Right lung (tissue), 5 donors: ENCODE results near the gene HADHB. TPM values are rescaled to one million over a fixed set of nuclear protein-coding genes. Genes with fewer than 3 reads are reported as not detected.
A peak's percentile ranks its signal among the peaks of the same experiment; 100 is the strongest.
"Not testable (repeated sequence)": the region's sequence is repeated elsewhere in the genome, so short reads cannot be mapped to it uniquely, and the experiment has no call there.

Source experiments
- DNase-seq, 2 donors: peaks; one replicate each; pipeline ENCODE4 v3.0.0-alpha.2; 2013
- polyA plus RNA-seq, 5 donors: library from polyadenylated mRNA; unstranded; fragments of 120-200 nt; gene quantifications; one replicate each; pipeline versions ENCODE4 v1.2.1 to v1.2.3, GENCODE V29; 2013; ENCODE audit warnings: inconsistent platforms in 1 of 5, low replicate concordance in 1 of 5; ENCODE audit not compliant: insufficient read length in 5 of 5, insufficient read depth in 1 of 5

HADHB gene
- polyA plus RNA-seq, 5 donors = 120 to 155 (median 136) TPM

DNA sequence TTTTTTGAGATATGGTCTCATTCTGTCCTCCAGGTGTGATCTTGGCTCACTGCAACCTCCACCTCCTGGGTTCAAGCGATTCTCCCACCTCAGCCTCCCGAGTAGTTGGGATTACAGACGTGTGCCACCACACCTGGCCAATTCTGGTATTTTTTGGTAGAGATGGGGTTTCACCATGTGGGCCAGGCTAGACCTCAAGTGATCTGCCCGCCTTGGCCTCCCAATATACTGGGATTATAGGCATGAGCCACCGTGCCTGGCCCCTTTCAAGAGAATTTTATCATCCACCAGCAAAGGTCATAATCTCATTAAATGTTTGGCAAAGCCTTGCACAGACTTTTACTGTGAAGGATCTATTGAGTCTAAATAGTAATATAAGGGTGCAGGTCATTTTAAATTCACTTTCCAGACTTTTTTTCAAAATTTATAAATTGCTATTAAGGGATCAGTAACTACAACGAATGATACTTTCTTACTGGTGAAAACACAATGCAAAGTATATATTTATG, 2.8 kb upstream of the HADHB start:
- DNase-seq = no peak

GRCh38 chr2:26243470-26244308, 1.1 kb upstream of the HADHB start:
- peak; percentile 33 to 49 for DNase-seq

DNA sequence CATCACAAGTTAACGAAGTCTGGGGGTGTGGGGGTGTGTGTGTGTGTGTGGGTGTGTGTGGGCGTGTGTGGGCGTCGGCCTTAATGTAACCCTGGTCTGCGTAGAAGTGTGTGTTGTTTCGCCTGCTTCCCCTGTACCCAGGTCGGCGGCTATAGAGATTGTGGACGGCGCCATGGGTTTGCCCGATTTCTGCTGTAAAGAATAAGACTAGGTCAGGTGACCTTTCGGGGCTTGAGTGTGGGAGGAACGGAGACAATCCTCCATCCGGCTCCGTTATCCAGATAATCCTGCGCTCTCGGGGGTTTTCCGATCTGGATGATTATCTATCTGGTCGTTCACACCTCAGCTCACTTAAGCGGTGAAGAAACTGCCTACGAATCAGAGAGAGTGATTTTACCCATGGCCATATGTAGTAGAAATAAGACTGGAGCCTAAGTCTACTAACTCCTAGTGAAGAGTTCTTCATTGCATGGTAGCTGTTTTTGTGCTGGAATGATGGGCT, 543 bp downstream of the HADHB start:
- DNase-seq = no peak

GRCh38 chr2:26245810-26246209, 1.1 kb downstream of the HADHB start:
- DNase-seq = no peak

DNA sequence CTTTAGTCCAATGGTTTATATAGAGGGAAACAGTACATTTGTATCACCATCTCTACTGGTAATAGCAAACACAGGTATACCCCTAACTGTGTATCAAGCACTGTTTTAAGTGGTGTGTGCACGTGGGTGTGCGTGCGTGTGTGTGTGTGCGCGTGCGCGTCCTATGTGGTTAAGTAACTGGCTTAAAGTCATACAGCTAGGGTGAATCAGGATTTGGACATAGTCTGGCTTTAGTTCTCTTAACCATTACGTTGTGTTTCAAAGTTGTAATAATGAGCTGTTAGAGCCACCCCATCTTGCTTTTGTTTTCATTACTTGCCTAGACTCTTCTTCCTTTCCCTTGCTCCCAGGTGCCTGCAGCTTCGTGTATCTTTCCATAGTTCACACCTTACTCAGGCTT, 2.1 kb downstream of the HADHB start:
- DNase-seq = no peak

DNA sequence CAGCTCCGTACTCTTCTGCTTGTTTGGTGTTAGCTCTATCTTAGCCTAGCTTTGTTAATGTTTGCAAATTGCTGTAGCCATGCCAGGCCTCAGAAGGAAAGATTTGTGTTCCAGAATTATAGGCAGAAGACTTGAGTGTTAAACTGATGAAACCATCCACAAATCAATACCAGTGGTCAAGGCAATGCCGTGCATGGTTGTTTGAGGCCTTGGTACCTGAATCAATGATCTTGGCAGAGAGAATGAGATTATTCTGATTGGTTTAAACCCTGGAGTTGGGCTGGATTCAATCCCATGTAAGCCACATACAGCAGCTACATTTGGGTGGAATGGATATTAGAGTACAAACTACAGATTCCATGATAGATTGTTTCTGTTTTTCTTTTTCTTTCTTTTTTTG, 4.9 kb downstream of the HADHB start:
- DNase-seq = no peak

GRCh38 chr2:26251893-26252292, 7.2 kb downstream of the HADHB start:
- DNase-seq = no peak

DNA sequence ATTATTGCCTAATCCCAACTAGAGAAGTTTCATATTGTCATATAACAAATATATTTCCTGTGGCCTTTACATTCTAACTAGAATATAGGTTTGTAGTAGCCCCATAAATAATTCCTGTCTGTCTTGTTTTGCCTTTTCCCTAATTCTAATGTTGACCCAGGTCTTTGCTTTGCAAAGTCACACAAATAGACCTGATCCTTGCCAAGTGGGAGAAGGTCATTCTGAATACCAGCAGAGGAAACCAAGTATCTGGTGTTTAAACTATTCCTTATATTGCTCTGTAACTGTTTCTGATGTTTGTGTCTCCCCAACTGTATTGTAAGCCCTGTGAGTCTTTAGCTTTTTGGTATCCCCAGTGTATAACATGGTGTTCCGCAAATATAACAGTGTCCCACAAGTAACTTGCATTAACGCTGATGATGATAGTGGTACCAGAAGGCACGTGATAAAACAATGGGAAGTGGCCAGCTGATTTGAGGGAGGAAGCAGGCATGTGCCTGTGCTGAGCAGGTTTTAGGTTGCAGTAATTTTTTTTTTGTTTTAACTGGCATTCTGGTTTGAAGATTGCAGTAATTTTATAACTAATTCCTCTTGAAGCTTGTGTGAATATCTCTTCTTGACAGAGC, 11.1 kb downstream of the HADHB start:
- no peak for DNase-seq

GRCh38 chr2:26258836-26259235, 14.1 kb downstream of the HADHB start:
- not testable (repeated sequence) for DNase-seq

DNA sequence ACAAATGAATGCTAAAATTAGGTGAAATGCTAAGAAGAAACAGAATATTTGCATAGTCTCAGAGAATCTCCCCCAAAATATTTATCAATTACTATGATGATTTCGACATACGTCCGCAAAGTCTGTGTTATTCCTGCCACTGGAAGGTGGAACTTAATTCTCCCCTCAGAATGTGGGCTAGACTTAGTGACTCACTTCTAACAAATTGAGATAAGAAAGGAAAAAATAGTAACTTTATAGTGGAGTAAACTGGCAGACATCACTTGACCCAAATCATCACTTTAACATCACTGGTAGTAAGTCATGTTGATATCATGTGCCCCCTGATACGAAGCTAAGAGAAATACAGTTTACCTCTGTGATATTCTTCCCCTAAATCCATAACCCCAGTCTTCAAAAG, 23.5 kb downstream of the HADHB start:
- DNase-seq = no peak

DNA sequence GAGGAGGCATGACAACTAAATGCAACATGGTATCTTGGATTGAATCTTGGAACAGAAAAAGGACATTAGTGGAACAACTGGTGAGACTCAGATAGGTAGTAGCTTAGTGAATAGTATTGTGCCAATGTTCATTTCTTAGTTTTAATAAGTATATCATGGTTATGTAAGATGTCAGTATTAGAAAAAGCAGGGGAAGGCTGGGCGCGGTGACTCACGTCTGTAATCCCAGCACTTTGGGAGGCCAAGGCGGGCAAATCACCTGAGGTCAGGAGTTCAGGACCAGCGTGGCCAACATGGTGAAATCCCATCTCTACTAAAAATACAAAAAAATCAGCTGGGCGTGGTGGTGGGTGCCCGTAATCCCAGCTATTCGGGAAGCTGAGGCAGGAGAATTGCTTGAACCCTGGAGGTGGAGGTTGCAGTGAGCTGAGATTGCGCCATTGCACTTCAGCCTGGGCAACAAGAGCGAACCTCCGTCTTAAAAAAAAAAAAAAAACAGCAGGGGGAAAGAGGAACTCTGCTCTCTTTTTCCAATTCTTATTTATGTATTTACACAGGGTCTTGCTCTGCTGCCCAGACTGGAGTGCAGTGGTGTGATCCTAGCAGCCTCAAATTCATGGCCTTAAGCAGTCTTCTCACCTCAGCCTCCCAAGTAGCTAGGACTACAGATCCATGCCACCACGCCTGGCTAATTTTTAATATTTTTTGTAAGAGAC, 24.1 kb downstream of the HADHB start:
- not testable (repeated sequence) for DNase-seq

GRCh38 chr2:26269571-26270158, 24.9 kb downstream of the HADHB start:
- no peak for DNase-seq

- no peak for DNase-seq
These were observed 25.6 kb downstream of the HADHB start for GRCh38 chr2:26270373-26270772.

GRCh38 chr2:26273501-26273900, 28.8 kb downstream of the HADHB start:
- DNase-seq = no peak

- peak; percentile 85 to 89 for DNase-seq
These were observed 29.4 kb downstream of the HADHB start for GRCh38 chr2:26274058-26274613.

DNA sequence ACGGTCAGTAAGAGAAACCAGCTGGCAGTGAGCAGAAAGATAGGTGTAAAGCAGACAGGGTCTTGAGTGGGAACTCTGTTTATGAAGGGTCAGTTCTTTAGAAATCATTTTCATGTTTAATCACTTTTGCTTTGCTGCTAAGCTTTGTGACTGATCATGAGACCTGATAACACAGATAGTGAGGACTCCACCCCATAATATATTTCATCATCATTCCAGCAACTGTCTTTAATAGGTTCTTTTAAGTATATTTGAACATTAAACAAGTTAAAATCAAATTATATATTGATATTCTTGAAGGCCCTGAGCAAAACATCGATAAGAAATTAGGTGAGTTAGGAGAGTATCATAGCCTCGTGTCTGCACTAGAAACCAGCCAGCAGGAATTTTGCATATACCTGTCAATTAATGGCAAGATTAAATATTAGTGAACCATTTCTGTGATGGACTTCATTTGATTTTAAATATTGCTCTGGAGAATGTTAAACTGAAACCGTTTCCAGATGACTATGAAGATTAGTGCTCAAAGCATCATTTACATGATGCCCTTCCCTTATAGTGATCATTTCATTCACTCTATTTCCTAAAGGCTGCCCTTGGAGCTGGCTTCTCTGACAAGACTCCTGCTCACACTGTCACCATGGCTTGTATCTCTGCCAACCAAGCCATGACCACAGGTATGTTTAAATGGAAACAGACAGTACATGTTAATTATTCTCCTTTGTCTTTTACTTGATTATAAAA, 31.9 kb downstream of the HADHB start:
- no peak for DNase-seq

- no peak for DNase-seq
These were observed 35.1 kb downstream of the HADHB start for GRCh38 chr2:26279886-26280285.

DNA sequence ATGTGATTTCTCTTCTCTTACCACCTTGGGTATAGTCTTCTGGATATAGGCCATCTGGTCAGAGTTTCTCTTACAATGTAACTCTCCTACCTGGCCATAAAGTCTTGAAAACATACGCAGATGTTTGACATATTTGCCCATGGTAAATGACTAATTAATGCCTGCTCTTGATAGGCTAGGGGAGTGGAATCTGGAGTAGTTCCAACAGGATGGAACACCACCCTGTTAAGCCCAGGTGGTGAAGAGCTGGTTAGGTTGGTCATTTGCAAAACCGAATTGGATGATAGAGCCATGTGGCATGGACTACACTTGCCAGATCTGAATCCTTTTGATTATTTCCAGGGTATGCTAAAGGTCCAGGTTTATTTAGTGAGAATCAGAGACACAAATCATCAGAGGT, 36.5 kb downstream of the HADHB start:
- no peak for DNase-seq

DNA sequence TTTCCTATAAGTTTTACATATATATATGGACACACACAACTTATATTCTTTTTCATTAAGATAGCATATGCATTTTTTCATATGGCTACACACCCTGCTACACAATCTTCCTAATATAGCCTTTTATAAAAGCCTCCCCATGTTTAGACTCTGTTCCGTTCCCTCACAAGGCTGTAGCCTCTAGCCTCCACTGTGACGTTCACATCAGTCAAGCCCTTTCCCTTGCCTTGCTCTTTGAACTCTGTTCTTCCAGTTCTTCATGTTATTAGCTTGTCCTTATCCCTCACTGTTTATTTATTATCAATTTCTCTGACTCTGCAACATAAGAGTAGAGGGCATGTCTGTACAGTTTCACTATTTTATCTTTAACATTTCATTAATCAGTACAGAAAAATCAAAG, 38.9 kb downstream of the HADHB start:
- no peak for DNase-seq

- DNase-seq = no peak
These were observed 39.4 kb downstream of the HADHB start for GRCh38 chr2:26284132-26284531.

DNA sequence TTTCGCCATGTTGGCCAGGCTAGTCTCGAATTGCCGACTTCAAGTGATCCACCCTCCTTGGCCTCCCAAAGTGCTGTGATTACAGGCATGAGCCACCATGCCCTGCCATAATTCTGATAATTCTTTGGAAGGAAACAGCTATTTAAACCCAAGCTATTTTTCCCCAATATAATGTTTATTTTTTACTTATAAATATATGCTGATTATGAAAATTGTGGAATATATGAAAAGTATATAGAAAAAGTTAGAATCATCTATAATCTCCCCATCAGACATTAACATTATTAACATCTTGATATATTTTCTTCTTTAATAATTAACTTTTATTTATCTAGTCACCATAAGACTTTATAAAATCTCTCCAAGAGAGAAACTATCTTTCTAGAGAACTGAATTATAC, 41.2 kb downstream of the HADHB start:
- DNase-seq = no peak
